Measurements from ENCODE around the gene SOX8. TPM values are rescaled to one million over a fixed set of nuclear protein-coding genes. Genes with fewer than 3 reads are reported as not detected.

SOX8 gene
- polyA plus RNA-seq, 3 donors = not detected

GRCh38 chr16:967077-967541, 14.5 kb upstream of the SOX8 start:
- WGBS (ENCODE audit: insufficient coverage) = 96% methylated on average over 16 of the region's 20 CpGs
- Histone ChIP-seq H3K79me2 (ENCODE audit: insufficient read depth, low read length) (no peaks in the 10 kb centered on the region), H3K27ac (ENCODE audit: low read depth in 1 of 2, low read length in 2 of 2) (no peak overlapping the region), H3K9ac (ENCODE audit: insufficient read depth, low read length, poor library complexity, severe bottlenecking) (no peak overlapping the region), H3K4me2 (replicated peaks; ENCODE audit: extremely low read depth, low read length, poor library complexity, severe bottlenecking) (no peak overlapping the region), H3K9me3 (replicated peaks in 1 of 2; ENCODE audit: control insufficient read depth in 1 of 2, insufficient read depth in 1 of 2, low read length in 2 of 2) (peaks cover 22 to 60% of the 10 kb centered on the region in 2 donors), H4K20me1 (ENCODE audit: insufficient read depth, low read length) (no peaks in the 10 kb centered on the region), H3K4me3 (replicated peaks in 1 of 3; ENCODE audit: low read depth in 2 of 3, low read length in 3 of 3) (no peak overlapping the region), H2AFZ (ENCODE audit: insufficient read depth, low read depth, low read length, poor library complexity, severe bottlenecking) (no peak overlapping the region), H3K4me1 (ENCODE audit: control insufficient read depth in 1 of 2, insufficient read depth in 2 of 2, low read length in 2 of 2) (peaks cover 12 to 21% of the 10 kb centered on the region in 2 donors), H3K27me3 (ENCODE audit: control insufficient read depth in 2 of 2, insufficient read depth in 2 of 2, low read length in 2 of 2) (peaks cover 0 to 8% of the 10 kb centered on the region in 2 donors), H3K36me3 (replicated peaks in 1 of 2; ENCODE audit: control insufficient read depth in 1 of 2, insufficient read depth in 2 of 2, low read length in 2 of 2) (peaks cover 2 to 20% of the 10 kb centered on the region in 2 donors)
- Mint-ChIP-seq H3K4me1 (peaks cover 11% of the 10 kb centered on the region), H3K36me3 (peaks cover 21 to 37% of the 10 kb centered on the region in 2 donors), H3K27ac (no peak overlapping the region), H3K4me3 (no peak overlapping the region), H3K9me3 (peaks cover 22 to 54% (median 28%) of the 10 kb centered on the region in 7 donors), H3K27me3 (ENCODE audit: low read depth in 3 of 3) (peaks cover 7 to 10% (median 7%) of the 10 kb centered on the region in 3 donors)
- intact Hi-C loops (cut with micrococcal nuclease) = no loop called here
- TF ChIP-seq CTCF (IDR thresholded peaks at IDR 0.05) = no peak
- DNase-seq = no peak

- Histone ChIP-seq H3K36me3 (replicated peaks in 1 of 2; ENCODE audit: control insufficient read depth in 1 of 2, insufficient read depth in 2 of 2, low read length in 2 of 2) (peaks cover 2 to 20% of the 10 kb centered on the region in 2 donors), H3K79me2 (ENCODE audit: insufficient read depth, low read length) (no peaks in the 10 kb centered on the region), H3K9me3 (replicated peaks in 1 of 2; ENCODE audit: control insufficient read depth in 1 of 2, insufficient read depth in 1 of 2, low read length in 2 of 2) (peaks cover 22 to 54% of the 10 kb centered on the region in 2 donors), H3K4me2 (replicated peaks; ENCODE audit: extremely low read depth, low read length, poor library complexity, severe bottlenecking) (no peak overlapping the region), H2AFZ (ENCODE audit: insufficient read depth, low read depth, low read length, poor library complexity, severe bottlenecking) (no peak overlapping the region), H3K4me1 (ENCODE audit: control insufficient read depth in 1 of 2, insufficient read depth in 2 of 2, low read length in 2 of 2) (peaks cover 12 to 21% of the 10 kb centered on the region in 2 donors), H3K27ac (ENCODE audit: low read depth in 1 of 2, low read length in 2 of 2) (no peak overlapping the region), H4K20me1 (ENCODE audit: insufficient read depth, low read length) (no peaks in the 10 kb centered on the region), H3K4me3 (replicated peaks in 1 of 3; ENCODE audit: low read depth in 2 of 3, low read length in 3 of 3) (no peak overlapping the region), H3K9ac (ENCODE audit: insufficient read depth, low read length, poor library complexity, severe bottlenecking) (no peak overlapping the region), H3K27me3 (ENCODE audit: control insufficient read depth in 2 of 2, insufficient read depth in 2 of 2, low read length in 2 of 2) (peaks cover 0 to 14% of the 10 kb centered on the region in 2 donors)
- Mint-ChIP-seq H3K9me3 (peaks cover 22 to 50% (median 26%) of the 10 kb centered on the region in 7 donors), H3K4me3 (no peak overlapping the region), H3K36me3 (peaks cover 21 to 37% of the 10 kb centered on the region in 2 donors), H3K27ac (no peak overlapping the region), H3K4me1 (peaks cover 11% of the 10 kb centered on the region), H3K27me3 (ENCODE audit: low read depth in 3 of 3) (peaks cover 8 to 12% (median 10%) of the 10 kb centered on the region in 3 donors)
- WGBS (ENCODE audit: insufficient coverage) = 95% methylated on average over 38 of the region's 41 CpGs
- DNase-seq = no peak
- no peak for TF ChIP-seq CTCF (IDR thresholded peaks at IDR 0.05)
- intact Hi-C loops (cut with micrococcal nuclease) = no loop called here
Measured at GRCh38 chr16:967546-968295, 13.8 kb upstream of the SOX8 start.
